HEK293T (cell line): ENCODE measurements around the gene CBFA2T3.

ENCODE experiments used
- CTCF ChIA-PET: fragments of 350-600 bp; formaldehyde crosslinking; extraction: SDS; loops from one replicate; lab custom pipeline; 2021; ENCODE audit warnings: antibody characterized with exemption, inconsistent platforms; lab: Yijun Ruan, JAX
- POLR2A ChIA-PET: fragments of 350-600 bp; formaldehyde crosslinking; extraction: SDS; loops from one replicate; lab custom pipeline; 2020; ENCODE audit warnings: antibody characterized with exemption, inconsistent platforms; lab: Yijun Ruan, JAX
- DNase-seq: peaks from one replicate; pipeline ENCODE4 v3.0.0; 2012; ENCODE audit warnings: mixed read lengths; ENCODE audit errors: extremely low spot score
- ARNT ChIP-seq: fragments of 450-650 bp; IDR thresholded peaks from 2 replicates; pipeline ENCODE4 v1.6.1; 2017; ENCODE audit warnings: mild to moderate bottlenecking
- BHLHE40 ChIP-seq: fragments of 450-650 bp; IDR thresholded peaks from 2 replicates; pipeline ENCODE4 v1.6.1; 2016; ENCODE audit warnings: mild to moderate bottlenecking, moderate library complexity, borderline replicate concordance
- CTBP1 ChIP-seq: fragments of 450-650 bp; IDR thresholded peaks from 2 replicates; pipeline ENCODE4 v1.6.1; 2016; ENCODE audit warnings: borderline replicate concordance
- ELF4 ChIP-seq: fragments of 450-650 bp; IDR thresholded peaks from 2 replicates; pipeline ENCODE4 v1.6.1; 2017; ENCODE audit warnings: antibody characterized with exemption
- FOXA1 ChIP-seq: fragments of 450-650 bp; IDR thresholded peaks from 2 replicates; pipeline ENCODE4 v1.6.1; 2016; ENCODE audit warnings: mild to moderate bottlenecking
- FOXK2 ChIP-seq: fragments of 450-650 bp; IDR thresholded peaks from 2 replicates; pipeline ENCODE4 v1.6.1; 2016; ENCODE audit warnings: mild to moderate bottlenecking
- FOXM1 ChIP-seq: fragments of 450-650 bp; IDR thresholded peaks from 2 replicates; pipeline ENCODE4 v1.6.1; 2017; ENCODE audit warnings: mild to moderate bottlenecking, borderline replicate concordance
- HDGF ChIP-seq: fragments of 450-650 bp; IDR thresholded peaks from 2 replicates; pipeline ENCODE4 v1.6.1; 2017; ENCODE audit warnings: antibody characterized with exemption, borderline replicate concordance
- L3MBTL2 ChIP-seq: fragments of 450-650 bp; conservative IDR thresholded peaks from 2 replicates; pipeline ENCODE4 v1.6.1; 2016; ENCODE audit warnings: mild to moderate bottlenecking
- LEF1 ChIP-seq: fragments of 450-650 bp; IDR thresholded peaks from 2 replicates; pipeline ENCODE4 v1.6.1; 2017; ENCODE audit warnings: mild to moderate bottlenecking, borderline replicate concordance
- NFRKB ChIP-seq: fragments of 450-650 bp; IDR thresholded peaks from 2 replicates; pipeline ENCODE4 v1.6.1; 2016; ENCODE audit warnings: mild to moderate bottlenecking, moderate library complexity
- PKNOX1 ChIP-seq: fragments of 450-650 bp; IDR thresholded peaks from 2 replicates; pipeline ENCODE4 v1.6.1; 2016
- SP1 ChIP-seq: fragments of 450-650 bp; IDR thresholded peaks from 2 replicates; pipeline ENCODE4 v1.6.1; 2017
- SUZ12 ChIP-seq: fragments of 450-650 bp; IDR thresholded peaks from 2 replicates; pipeline ENCODE4 v1.6.1; 2016; ENCODE audit warnings: mild to moderate bottlenecking
- TARDBP ChIP-seq: fragments of 450-650 bp; IDR thresholded peaks from 2 replicates; pipeline ENCODE4 v1.6.1; 2016
- ZNF384 ChIP-seq: fragments of 450-650 bp; IDR thresholded peaks from 2 replicates; pipeline ENCODE4 v1.6.1; 2016

Gene CBFA2T3

GRCh38 chr16:88914750-88915368 lies 62.1 kb downstream of the CBFA2T3 start:
- no peak for DNase-seq
- ChIA-PET POLR2A (no interaction called here), CTCF (no interaction called here)
- TF ChIP-seq SUZ12 = no peak
- TF ChIP-seq SP1 = no peak
- no peak for TF ChIP-seq ARNT
- no peak for TF ChIP-seq HDGF
- no peak for TF ChIP-seq L3MBTL2
- no peak for TF ChIP-seq CTBP1
- TF ChIP-seq TARDBP = no peak
- TF ChIP-seq FOXM1 = no peak
- TF ChIP-seq PKNOX1 = no peak
- TF ChIP-seq FOXK2 = no peak
- TF ChIP-seq NFRKB = no peak
- no peak for TF ChIP-seq ELF4
- no peak for TF ChIP-seq LEF1
- no peak for TF ChIP-seq ZNF384
- TF ChIP-seq BHLHE40 = no peak
- TF ChIP-seq FOXA1 = no peak

GRCh38 chr16:88913870-88914269 lies 63.1 kb downstream of the CBFA2T3 start:
- ChIA-PET POLR2A (no interaction called here), CTCF (no interaction called here)
- TF ChIP-seq FOXK2 (no peak), SUZ12 (no peak), ELF4 (no peak)
- DNase-seq = no peak

- ChIA-PET CTCF (no interaction called here), POLR2A (no interaction called here)
- DNase-seq = no peak
- TF ChIP-seq CTBP1 = no peak
These were observed 63.9 kb downstream of the CBFA2T3 start for GRCh38 chr16:88913001-88913612.

- POLR2A ChIA-PET = no interaction called here
- TF ChIP-seq ZNF384 = no peak
- TF ChIP-seq HDGF = no peak
- TF ChIP-seq ARNT = no peak
- TF ChIP-seq L3MBTL2 = no peak
- TF ChIP-seq FOXA1 = no peak
- TF ChIP-seq SUZ12 = no peak
- no peak for TF ChIP-seq LEF1
- no peak for TF ChIP-seq ELF4
- TF ChIP-seq FOXK2 = no peak
- TF ChIP-seq FOXM1 = no peak
- TF ChIP-seq CTBP1 = no peak
- TF ChIP-seq TARDBP = no peak
- no peak for TF ChIP-seq SP1
- TF ChIP-seq BHLHE40 = no peak
- no peak for TF ChIP-seq NFRKB
- TF ChIP-seq PKNOX1 = no peak
- DNase-seq = no peak
- CTCF ChIA-PET = no interaction called here
These were observed 64.5 kb downstream of the CBFA2T3 start for GRCh38 chr16:88912556-88912955.

- ChIA-PET POLR2A (no interaction called here), CTCF (no interaction called here)
- no peak for DNase-seq
- TF ChIP-seq HDGF = no peak
- no peak for TF ChIP-seq LEF1
- TF ChIP-seq TARDBP = no peak
- no peak for TF ChIP-seq ARNT
- no peak for TF ChIP-seq SP1
- TF ChIP-seq PKNOX1 = no peak
- TF ChIP-seq ZNF384 = no peak
- no peak for TF ChIP-seq CTBP1
- TF ChIP-seq L3MBTL2 = no peak
- TF ChIP-seq FOXK2 = no peak
- no peak for TF ChIP-seq BHLHE40
- TF ChIP-seq SUZ12 = no peak
- no peak for TF ChIP-seq FOXA1
- TF ChIP-seq FOXM1 = no peak
- no peak for TF ChIP-seq ELF4
- TF ChIP-seq NFRKB = no peak
These were observed 65.1 kb downstream of the CBFA2T3 start for GRCh38 chr16:88911946-88912310.

- ChIA-PET CTCF (no interaction called here), POLR2A (no interaction called here)
- no peak for DNase-seq
- TF ChIP-seq TARDBP (no peak), NFRKB (no peak), ELF4 (no peak), FOXM1 (no peak)
These were observed 65.7 kb downstream of the CBFA2T3 start for GRCh38 chr16:88911136-88911945.
